AG08395 (cell line): ENCODE results near the gene KCNIP4.
A peak's percentile ranks its signal among the peaks of the same experiment; 100 is the strongest.
"Not testable (repeated sequence)": the region's sequence is repeated elsewhere in the genome, so short reads cannot be mapped to it uniquely, and the experiment has no call there.

Experiments used
- DNase-seq: peaks from one replicate; pipeline ENCODE4 v3.0.0; 2012; ENCODE audit warnings: mixed read lengths, low spot score

KCNIP4 gene

DNA sequence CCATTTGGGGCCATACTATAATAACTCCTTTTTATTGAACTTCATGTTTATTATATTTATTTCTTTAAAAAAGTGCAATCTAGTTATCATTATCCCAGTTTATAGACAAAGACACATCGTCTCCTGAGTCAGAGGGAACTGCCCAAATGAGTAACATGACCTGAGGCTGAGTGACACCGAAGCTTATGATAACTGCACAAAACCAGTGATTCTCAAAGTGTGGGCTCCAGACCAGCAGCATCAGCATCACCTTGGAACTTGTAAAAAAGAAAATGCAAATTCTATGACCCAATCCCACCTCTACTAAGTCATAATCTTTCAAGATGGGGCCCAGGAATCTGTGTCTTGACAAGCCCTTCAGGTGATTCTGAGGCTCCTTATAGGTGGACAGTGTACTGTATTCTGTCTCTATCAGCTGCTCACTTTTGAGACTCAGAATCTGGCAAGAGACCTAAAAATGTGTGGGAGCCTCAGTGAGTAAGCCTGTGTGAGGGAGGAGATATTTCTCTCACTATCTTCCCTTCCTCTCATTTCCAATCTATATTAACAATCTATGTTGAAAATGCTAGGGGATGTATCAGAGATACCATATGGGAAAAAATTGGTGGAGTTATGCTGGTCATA is 1101.3 kb downstream of the KCNIP4 start:
- no peak for DNase-seq

DNA sequence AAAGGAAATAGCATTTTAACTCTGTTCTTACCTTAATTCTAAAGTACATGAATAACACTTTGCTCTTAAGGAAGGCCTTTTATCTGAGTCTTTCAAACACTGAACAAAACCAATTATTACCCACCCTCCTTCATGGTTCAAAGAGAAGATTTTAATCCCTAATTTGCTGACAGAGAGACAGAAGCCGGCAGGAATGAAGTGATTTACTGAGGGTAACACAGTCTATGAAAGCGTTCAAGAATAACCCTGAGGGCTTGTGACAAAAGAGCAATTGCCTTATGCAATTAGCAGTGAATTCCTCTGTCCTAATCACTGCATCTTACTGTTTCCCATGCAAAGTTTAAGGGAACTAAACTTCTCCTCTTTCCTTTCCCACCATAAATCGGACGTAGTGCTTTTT is 1104.3 kb downstream of the KCNIP4 start:
- no peak for DNase-seq

DNA sequence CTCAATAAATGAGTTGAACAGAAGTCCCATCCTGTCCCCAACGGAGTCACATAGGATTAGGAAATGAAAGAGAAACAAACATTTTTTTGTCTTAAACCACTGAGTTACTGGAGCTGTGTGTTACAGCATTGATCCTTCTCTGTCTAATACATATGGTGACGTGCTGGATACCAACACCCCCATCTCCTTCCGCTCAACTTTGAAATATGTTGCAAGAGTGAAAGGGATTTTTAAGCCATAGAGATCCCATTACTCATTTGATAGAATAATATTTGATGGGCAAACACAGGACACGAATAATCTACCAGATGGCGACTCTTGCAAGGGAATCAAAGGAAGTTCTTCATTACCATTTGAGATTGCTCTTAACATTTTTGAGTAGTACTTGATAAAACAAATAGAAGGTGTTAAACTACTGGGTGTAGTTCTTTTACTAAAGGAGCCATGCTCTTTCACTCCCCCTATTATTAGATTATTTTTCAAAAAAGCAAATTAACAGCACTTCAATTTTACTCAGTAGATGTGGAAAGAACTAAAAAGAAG is 1107.9 kb downstream of the KCNIP4 start:
- DNase-seq, result no peak

DNA sequence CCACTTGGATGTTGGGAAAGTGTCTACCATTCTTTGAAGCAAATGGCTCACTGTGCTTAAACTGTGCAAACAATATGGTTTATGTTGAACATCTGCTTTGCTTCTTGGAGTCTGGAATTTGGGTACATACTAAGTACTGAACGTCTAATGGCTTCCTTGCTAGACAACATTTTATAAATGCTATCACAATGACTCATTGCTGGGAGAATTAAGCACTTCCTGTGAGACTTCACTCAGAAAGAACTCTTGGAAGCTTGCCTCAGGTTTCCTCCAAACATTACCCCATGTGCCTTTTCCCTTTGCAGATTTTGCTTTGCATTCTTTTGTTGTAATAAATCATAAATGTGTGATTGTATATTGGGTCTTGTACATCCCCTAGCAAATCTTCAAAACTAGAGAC is 1108.6 kb downstream of the KCNIP4 start:
- DNase-seq, result peak; percentile 43

DNA sequence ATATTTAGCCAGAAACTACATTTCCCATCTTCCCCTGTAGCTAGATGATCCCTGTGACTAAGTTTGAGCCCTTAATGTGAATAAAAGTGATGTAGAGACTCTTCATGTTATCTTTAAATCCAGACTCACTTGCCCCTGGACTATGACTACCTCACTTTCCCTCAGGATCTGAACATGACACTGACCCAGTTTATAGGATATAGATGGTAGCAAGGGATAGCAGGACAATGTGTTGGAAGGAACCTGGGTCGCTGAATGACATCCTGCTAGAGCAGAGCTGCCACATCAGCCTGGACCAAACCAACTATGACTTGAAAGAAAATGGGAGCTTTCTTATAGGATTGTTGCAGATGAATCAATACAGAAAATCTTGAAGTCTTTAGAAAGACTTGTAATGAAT is 1110.1 kb downstream of the KCNIP4 start:
- no peak for DNase-seq

DNA sequence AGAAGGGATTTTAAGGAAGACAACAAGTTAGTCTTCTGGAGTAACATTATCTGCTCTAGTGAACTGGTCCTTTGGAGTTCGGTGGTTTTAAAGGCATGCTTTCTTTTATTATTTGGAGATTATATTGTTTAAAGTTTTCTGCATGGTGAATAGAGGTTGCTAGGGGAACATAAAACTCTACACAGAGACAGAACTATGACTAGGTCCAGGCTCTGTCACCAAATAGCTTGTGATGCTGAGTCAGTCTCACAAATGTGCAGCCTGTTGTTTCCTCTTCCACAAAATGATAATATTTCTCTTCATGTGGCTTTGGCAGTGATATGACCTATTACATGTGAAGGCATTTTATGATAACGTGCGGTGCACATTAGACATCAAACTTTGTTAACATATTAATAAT is 1115.7 kb downstream of the KCNIP4 start:
- peak; percentile 17 for DNase-seq

DNA sequence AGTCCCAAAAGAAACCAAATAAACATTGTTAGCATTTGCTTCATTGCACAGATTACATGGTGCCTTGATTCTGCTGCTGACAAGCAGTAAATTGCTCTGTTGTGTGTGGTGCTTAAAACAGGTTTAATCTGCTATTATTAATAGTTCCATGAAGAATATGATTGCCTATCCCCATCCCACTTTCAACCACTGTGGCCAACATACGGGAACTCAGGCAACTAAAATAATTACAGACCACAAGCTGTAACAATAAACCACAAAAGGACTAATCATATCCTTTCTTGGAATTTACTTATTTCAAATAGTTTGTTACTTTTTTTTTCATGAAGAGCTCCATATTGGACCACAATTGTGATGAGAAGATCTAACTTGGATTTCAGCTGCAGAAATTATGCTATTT is 1116.8 kb downstream of the KCNIP4 start:
- DNase-seq, result no peak

DNA sequence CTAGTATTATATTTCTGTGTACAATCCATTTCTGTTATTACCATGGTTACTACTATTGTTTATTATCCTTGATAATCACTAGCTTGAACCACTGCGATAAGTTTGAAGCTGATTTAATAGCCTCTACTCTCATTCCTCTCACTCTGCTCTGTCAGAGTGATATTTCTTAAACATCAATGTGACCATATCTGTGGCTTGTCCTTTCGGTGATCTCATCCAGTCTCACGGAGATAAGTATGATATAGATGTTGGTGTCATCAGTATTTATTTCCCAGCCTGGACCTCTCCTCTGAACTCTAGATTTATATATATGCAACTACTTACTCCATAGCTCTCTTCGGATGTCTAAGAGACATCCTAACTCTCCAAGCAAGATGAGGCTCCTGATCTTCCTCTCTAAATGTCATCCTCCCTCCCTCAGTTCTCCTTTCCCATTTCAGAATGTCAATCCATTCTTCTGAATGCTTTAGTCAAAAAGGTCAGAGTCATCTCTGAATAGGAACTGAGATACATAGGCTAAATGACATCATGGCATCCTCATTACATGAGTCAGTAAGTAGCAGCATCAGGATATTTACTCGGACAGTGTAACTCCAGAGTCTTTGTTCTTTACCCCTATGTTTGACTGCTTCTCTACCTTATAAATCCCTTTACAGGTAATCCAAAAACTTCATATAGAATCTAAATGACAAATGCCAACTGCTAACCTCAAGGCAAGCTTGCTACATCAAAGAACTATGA is 1118.8 kb downstream of the KCNIP4 start:
- no peak for DNase-seq

DNA sequence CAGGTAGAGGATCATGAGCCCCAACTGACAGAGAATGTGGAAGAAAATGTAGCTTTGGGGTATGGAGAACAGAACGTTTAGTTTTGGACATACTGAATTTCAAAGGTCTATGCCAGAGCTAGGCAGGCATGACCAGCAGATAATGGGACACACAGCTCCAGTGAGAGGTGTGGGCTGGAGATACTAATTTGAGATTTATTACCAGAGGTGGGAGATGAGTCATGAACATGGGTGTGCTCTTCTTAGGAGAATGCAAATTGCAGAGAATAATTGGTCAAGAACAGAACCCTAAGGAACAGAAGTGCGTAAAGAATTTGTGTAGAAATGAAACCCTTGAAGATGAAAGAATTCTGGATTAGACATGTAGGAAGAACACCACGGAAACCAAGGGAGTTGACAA is 1123.1 kb downstream of the KCNIP4 start:
- DNase-seq, result no peak

DNA sequence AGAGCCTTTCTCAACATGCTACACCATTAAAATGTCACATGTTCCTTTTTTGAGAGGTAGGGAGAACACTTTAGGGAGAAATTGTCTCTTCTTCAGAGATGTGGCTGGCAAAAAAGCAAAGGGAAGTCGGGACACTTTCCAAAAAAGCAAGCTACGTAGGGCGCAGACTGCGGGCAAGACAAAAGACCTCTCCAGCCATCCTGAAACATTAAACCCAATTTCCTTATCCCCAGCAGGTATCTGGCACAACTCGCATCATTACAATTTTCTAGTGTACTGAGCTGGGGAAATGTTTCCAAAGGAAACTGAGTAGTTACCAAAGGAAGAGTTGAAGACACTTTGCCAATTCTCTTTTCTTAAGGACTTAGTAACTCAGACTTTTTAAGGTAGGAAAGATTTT is 1132.3 kb downstream of the KCNIP4 start:
- DNase-seq, result no peak

DNA sequence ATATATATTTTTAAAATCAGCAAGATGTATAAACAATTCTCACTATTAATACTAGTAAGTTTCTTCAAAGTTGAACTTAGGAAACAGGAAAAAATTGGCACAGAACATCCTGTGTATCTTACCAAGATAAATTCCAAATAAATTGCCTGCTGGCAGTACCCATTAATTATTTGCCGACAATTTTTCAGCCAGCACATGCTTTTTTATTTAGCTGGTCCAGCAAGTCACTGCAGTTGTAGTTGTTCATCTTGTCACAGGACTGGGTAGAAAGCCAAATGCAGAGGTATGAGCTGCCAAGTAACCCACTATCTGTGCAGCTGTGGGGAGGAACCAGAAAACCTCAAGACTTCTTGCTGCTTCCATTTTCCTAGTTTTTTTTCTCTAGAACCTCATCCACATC is 1134.9 kb downstream of the KCNIP4 start:
- DNase-seq, result no peak

DNA sequence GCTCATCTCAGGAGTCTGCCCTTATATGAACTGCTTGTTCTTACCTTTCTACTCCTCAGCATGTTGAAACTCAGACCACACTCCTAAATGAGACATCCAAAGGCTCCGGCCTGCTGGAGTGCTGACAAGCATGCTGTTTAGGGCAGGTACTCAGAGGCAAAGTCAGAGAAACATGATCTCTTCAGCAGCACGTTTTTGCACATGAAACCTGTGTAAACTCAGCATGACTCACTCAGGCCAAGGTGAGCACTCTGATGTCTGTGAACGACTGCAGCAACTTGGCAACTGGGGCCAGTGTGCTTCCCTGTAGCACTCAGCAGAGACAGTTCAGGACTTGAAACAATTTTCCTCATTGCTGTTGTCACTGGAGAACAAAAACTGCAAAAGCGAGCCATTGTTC is 1138.8 kb downstream of the KCNIP4 start:
- DNase-seq, result no peak

DNA sequence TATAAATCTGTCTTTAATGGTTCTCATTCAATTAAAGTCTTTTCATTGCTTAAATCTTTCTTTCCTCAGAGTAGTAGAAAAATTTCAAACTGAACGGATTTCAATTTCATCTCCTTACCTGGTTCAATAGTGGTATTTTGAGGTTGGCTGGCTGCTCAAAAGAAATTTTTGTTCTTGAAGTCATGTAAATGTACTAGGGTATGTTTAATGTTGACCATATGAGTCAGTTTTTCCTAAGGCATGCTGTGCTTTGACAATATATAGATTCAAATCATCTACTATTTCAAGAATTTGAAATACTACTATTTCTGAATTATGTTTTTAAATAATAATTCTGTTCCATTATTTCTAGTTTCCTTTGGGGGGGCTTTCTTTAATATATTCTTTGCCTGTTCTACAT is 1142.9 kb downstream of the KCNIP4 start:
- no peak for DNase-seq

DNA sequence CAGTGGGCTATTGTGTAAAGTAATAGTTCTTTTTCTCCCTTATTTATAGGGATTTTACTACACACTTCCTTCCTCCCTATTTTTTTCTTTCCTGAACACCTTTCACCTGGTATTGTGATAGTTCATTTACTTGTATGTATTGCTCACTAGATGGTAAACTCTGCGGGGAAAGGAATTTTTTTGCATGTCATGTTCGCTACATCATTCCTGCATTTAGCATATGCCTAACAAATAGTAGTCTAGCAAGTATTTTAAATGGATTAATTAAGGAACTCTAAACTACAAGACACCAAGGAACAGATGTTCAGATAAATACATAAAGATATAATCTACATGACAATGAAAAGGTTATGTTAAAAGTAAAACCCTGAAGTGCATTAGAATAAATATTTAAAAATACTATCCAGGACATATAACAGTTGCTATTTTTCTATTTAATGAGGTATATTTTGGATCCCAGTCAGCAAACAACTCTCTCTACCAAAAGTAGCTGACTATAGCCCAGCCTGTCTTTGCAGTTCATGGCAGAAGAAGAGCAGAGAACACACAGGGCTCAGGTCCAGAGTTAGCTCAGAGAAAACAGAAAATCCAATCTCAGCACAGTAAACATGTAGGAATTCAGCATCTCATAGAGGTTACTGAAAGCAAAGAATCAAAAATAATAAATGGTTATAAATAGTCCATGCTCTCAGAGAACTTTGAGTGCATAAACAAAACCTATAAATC is 1160.5 kb downstream of the KCNIP4 start:
- DNase-seq, result no peak

DNA sequence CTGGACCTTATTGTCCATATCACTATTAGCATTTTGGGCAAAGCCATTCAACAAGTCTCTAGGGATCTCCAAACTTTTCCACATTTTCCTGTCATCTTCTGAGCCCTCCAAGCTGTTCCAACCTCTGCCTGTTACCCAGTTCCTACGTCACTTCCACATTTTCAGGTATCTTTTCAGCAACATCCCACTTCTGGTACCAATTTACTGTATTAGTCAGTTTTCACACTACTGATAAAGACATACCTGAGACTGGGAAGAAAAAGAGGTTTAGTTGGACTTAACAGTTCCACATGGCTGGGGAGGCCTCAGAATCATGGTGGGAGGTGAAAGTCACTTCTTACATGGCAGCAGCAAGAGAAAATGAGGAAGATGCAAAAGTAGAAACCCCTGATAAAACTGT is 1165.4 kb downstream of the KCNIP4 start:
- DNase-seq, result not testable (repeated sequence)

DNA sequence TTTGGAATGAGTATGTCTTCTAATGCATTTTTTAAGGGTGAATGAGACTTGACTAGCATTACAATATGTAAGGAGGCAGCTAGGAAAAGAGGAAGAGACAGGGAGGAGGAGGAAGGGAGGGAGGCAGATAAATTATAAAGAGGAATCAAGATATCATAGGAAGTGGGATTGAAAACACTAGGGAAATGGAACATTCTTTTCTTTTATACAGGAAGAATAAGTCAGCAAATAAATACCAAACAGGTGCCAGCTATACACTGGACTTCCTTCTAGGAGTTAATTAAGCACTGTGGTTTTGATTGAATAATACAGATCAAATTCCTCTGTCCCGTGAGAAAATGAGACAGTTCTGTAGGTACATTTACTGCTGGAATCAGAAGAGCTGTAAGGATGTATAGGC is 1169.7 kb downstream of the KCNIP4 start:
- DNase-seq, result no peak

DNA sequence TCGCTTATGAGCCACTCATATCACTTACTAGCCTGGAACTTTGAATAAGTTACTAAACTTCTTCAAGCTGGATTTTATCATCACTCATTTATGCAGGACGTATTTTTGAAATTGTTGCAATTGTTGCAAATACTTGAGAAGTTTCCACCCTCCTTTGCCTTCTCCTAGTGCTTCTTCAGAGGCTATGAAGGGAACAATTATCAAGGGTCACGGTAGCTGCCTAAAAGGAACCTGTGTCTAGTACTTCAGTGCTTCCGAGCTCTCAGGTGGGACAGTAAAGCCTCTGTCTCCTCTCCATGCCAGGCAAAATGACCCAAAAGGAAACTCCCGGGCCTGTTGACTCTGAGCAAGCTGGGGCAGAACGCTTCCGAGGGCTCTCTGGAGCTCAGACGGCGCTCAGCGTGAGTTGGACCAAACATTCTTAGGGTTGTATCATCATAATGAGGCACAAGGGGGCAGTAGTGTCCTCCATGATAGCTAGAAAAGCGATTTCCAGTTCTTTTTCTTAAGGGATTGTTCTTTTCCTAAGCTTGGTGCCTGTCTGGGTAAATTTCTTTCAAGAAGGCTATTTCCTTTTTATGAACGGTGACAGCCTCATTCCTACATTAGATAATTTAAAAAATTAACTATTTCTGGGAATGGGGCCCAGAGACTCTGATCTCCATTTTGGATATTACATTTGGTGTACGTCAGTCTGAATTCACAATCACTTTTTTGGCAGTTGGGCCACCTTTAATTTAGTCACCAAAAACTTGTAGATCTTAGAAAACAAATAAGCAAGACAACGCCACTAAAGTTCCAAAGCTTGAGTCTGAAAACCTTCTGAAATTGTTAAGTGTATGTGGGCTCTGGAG is 1175.2 kb downstream of the KCNIP4 start:
- DNase-seq, result peak; percentile 67

DNA sequence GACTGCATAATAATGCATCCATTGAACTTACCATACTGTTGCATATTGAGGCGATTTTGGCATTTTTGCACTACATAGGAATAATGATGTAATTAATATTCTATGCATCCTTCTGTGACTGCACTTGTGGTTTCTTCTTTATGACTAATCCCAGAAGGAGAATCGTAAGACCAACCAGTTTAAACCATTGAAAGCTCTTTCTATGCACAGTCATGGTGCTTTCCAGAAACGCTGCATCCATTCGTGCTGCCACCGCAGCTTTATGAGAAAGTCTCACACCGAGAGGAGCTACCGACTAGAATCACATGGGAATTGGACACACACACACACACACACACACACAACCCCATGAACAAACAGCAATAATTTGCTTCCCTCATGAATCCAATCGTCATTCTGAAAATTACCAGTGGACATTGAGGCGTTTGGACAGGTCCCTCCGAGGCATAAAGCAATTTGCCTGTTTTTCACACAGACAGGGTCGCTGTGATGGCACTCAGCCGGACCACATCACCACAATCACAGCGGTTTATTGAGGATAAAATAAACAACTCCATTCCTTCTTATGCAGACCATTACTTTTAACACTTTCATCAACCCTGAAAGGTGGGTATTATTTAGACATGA is 1184.1 kb downstream of the KCNIP4 start:
- DNase-seq, result no peak

DNA sequence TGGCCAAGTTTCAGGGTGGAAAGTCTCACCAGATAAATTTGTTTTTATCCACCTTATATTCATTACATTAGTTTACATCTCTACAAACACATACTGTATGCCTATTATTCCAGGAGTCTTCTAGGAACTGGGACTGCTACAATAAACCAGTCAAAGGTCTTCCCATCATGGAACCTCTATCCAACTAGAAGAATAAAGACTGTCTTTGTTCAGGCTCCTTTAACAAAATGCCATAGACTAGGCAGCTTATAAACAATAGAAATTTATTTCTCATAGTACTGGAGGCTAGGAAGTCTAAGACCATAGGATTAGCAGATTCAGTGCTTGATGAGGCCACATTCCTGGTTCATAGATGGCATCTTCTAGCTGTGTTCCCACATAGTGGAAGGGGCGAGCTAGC is 1186.7 kb downstream of the KCNIP4 start:
- no peak for DNase-seq

DNA sequence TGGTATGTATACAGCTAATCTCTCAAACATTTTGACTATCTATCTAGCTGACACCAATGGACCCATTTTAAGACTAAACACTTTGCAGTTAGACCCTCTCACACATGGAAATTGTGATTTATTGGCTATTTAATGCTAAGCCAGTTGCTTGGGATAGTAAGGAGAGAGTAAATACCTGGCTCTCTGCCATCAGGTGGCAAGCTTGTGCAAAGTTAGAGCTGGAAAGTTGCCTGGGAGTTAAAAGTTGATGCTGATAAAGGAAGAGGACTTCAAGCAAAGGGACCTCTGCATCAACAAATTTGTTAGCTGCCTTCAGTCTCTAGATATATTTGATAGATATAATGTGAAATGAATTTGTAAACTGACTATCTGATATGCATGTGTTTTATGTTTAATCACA is 1187.2 kb downstream of the KCNIP4 start:
- no peak for DNase-seq

DNA sequence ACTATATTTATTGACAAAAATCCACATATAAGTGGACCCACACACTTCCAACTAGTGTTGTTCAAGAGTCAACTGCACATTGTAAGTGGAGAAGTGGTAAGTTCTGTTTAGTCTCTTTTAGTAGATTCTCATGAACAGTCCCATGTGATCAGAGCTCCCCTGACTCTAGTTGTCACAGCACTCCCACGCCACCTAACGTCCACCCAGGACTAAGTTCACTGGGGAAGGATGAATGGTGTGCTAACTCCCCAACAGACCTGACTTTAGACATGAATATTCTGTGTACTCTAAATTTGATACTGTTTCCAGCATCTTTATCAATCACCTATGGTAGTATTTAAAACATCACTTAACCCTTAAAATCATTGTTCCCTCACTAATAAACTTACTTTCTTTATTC is 1188.5 kb downstream of the KCNIP4 start:
- DNase-seq, result no peak

DNA sequence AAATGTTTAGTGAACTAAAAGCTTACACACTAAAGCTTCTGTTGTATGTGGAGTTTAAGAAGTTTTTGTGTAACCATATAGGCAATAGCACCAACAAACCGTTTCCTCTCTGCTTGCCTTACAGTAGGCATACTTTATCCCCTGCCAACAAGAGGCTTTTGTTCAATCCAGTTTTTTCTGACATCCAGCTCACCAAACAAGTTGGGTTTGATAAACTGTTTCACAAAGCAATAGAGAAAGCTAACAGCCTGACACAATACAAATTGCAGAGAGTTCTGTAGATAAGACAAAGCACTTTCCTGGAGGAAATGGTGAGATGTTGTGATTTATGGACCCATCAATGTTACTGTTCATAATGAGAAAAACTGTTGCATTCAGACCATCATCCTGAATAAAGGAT is 1194.5 kb downstream of the KCNIP4 start:
- DNase-seq, result no peak
